Measurements from ENCODE around the gene SMPD4. TPM values are rescaled to one million over a fixed set of nuclear protein-coding genes. Genes with fewer than 3 reads are reported as not detected.
"Not testable (repeated sequence)": the region's sequence is repeated elsewhere in the genome, so short reads cannot be mapped to it uniquely, and the experiment has no call there.

SMPD4 gene
- total RNA-seq, 1 donor from 2014 or later, result 29.6 TPM

DNA sequence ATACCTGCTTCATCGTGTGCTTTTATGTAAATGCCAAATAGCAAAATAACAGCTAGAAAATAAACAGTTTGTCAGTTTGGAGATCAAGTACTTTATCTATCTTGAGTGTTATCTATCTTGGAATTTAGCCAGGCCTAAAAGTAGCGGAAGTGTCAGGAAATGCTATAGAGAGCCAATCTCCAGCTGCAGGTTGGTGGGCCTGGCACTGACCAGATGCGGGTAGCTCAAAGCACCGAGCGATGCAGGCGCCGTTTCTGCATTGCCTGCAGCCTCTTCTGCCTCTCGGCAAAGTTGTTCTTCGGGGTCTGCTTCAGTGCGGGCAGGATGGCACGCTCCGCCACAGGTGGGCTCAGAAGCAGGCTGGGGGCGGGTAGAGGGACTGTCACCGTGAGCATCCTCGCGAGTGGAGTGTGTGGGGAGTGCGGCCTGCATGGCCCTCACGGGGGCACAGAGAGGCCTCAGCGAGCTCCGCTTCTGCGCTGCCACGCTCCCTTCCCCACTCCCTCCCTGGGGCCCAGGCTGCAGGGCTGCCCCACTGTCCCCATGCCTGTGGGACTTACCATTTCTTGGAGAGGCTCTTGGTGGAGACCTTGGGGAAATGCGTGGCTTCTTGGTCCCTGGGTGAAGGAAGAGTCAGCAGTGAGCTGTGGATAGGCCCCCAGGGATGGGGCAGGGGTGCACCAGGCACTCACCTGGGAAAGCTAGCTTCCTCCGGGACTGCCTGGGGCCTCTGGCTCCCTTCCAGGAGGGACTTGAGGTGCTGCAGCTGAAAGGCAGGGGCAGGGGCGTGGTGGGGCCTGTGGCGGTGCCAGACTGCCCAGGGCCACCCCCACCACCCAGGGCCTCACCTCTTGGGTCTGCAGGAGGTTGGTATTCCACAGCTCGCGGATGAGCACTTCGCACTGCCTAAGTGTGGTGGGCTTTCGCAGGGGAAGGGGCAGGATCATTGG lies 41.8 kb downstream of the SMPD4 start:
- DNase-seq (ENCODE audit: low read depth), result not testable (repeated sequence)

DNA sequence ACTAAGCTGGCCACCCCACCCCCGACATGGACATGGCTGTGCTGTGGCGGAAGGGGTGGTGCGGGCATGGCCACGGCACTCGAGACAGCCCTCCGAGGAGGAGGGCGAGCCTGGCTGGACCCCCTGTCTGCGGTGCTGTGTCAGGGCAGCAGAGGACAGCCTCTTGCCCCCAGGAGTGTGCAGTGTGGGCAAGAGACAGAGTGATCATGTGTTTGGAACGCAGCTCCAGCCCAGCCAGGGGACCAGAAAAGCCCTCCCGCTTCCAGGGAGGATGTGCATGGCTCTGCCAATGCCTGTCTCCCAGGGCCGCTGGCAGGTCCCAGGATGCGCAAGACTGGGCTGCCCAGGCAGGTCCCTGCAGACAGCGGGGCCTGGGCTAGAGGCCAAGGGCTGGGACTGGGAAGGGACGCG lies 42.6 kb downstream of the SMPD4 start:
- not testable (repeated sequence) for DNase-seq (ENCODE audit: low read depth)

DNA sequence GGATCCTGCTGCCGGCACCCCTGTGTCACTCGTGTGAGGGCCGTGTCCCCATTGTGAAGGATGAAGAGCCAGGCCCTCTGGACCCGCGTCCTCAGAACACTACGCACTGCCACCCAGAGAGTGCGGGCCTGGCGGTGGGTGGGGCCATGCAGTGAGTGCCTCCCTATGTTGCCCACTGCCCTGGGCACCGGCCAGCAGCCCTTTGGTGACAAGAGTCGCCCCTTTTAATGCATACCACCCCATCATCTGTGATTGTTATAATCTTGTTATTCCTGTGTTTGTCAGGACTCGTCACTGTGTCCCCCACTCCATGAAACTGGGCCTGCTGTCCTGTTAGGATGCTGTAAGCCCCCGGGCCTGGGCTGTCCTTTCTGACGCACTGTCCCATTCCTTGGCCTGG lies 43.1 kb downstream of the SMPD4 start:
- not testable (repeated sequence) for DNase-seq (ENCODE audit: low read depth)

DNA sequence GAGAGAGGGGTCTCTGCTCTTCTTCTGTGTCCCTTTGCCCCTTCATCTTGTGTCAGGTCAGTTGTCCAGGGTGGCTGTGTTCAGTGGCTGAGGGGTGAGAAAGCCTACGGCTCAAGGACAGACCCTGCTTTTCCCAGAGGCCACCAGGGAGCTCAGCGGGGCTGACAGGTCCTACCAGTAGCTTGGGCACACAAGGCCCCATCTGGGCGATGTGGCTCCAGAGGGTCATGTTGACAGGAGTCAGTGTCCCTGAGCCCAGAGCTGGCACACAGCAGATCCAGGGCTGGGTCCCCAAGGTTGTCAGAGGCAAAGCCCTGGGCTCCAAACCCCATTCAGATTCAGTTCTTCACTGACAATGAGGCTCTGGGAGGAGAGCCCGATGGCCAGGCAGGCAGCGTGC lies 44.3 kb downstream of the SMPD4 start:
- not testable (repeated sequence) for DNase-seq (ENCODE audit: low read depth)

DNA sequence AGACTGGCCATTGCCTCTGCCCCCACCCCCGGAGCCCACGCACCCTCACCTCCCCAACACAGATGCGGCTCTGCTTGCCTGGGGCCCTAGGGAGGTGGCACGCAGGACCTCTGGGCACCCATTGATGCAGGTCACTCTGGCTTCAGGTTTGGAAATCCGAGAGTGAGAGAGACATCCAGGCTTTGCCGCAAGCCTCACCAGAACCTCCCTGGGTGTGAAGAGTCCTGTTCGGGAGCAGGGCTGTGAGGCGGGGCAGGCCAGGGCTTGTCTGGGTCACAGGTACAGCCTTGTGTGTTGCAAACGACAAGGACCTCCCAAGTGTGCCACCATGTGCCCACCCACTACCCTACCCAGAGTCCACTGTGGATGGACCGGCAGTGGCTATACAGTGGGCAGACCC lies 44.9 kb downstream of the SMPD4 start:
- DNase-seq (ENCODE audit: low read depth), result not testable (repeated sequence)

DNA sequence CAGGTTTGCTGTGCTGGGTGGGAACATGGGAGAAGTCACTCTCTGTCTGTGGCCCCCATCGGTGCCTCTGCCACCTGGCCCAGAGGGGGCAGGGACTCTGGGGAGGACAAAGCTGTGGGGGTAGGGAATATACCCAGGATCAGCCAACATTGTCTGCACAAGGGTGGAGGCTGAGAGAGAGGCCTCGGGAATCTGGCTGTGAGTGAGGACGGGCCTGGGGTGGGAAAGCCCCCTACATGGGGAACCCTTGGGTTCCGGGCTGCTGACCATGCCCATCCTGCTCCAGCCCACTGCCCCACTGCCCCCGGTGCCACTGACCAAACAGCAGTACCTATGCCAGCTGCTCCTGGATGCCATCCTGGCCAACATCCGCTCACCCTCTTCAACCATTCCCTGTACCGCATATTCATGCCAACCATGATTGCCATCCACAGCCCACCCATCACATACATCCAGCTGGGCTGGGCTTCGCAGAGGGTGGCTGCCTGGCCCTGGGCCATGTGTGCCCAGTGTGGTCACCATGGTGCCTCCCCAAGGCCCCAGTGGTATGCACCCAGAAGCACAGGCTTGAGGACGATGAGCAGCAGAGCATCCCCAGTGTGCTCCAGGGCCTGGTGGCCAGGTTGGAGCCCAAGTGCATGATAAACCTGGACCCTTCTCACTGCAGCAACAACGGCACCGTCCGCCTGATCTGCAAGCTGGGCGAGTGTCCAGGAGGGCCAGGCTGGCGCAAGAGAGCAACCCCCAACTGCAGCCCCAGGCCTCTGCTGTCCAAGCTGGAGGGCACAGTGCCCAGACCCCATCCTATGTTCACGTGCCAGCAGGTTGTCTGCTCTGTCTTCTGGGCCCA lies 45.5 kb downstream of the SMPD4 start:
- DNase-seq (ENCODE audit: low read depth), result no peak

DNA sequence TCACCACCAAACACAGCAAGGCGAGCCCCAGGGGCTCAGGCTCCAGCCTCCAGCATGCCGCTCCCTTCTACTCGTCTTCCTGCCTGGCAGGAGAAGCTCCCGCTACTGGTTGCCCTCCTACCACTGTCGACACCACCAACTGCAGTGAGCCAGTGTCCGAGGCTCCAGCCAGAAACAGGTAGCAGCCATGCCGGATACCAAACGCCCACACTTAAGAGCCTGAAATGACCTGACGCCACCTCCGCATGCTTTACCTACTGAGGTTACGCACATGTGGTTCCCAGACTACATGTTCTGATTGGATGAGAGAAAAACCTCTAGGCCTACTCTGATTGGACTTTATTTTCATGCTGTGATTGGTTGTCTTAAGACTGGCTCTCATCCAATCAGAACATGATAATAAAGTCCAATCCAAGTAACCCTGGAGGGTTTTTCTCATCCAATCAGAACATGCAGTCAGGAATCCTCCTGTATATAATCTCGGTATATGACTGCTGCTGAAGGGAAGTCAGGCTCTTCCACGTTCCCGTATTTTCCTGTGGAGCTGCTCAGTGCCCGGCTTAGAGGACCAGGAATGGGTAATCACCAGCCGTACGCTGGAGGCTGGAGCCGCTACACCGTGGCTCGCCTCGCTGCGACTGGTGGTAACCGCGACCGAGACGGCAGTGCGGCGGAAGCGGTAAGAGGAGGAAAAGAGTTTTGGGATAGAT lies 52.1 kb downstream of the SMPD4 start, which contains the start of gene POTEF:
Gene POTEF, minus strand, starts transcription at position 103 of the 710 bp plus-strand sequence. CDS start 8,707 bp downstream, outside the sequence.
- not testable (repeated sequence) for DNase-seq (ENCODE audit: low read depth)

DNA sequence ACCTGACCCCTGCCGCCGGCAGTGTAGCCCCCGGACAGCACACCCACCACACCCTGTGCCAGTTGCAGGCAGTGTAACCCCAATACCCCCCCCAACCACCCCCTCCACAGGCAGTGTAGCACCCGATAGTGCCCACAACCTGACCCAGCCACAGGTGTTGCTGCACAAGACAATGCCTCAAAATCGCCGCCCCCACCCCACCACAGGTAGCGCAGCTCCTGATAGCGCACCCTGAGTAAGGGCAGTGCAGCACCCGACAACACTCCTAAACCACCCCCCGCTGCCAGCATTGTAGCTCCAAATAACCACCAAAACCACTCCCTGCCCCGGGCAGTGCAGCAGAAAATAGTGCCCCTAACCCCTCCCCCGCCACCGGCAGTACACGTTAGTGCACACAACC lies 52.9 kb downstream of the SMPD4 start:
- not testable (repeated sequence) for DNase-seq (ENCODE audit: low read depth)

DNA sequence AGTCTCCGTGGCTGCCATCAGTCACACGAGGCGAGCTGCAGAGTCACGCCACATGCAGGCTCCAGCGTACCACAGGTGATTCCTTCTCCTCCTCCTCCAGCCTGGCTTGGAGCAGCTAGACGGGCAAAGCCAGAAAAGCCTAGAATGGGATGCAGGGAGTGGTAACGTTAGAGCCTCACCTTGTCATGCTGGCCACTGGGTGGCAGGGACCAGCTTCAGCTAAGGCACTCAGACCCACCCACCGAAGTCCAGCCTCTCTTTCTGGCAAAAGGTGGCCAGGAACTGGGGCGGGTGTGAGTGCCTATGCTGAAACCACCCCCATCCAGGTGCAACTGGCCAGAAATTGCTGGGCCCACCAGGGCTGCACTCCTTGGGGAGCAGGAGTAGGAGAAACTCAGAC lies 53.7 kb downstream of the SMPD4 start:
- not testable (repeated sequence) for DNase-seq (ENCODE audit: low read depth)

DNA sequence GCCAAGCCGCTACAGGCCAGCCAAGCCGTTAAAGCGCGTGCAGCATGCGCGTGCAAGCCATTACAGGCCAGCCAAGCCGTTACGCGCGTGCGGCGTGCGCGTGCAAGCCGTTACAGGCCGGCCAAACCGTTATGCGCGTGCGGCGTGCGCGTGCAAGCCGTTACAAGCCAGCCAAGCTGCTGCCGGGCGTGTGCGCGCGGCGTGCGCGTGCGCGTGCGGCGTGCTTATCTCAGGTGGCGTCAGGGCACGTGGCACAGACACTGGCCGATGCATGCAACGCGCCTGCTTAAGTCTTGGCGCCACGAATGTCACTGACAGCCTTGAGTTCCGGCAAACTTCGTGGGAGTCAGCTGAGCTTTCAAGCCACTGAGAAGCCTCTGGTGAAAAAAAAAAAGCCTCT lies 60.5 kb downstream of the SMPD4 start:
- not testable (repeated sequence) for DNase-seq (ENCODE audit: low read depth)

DNA sequence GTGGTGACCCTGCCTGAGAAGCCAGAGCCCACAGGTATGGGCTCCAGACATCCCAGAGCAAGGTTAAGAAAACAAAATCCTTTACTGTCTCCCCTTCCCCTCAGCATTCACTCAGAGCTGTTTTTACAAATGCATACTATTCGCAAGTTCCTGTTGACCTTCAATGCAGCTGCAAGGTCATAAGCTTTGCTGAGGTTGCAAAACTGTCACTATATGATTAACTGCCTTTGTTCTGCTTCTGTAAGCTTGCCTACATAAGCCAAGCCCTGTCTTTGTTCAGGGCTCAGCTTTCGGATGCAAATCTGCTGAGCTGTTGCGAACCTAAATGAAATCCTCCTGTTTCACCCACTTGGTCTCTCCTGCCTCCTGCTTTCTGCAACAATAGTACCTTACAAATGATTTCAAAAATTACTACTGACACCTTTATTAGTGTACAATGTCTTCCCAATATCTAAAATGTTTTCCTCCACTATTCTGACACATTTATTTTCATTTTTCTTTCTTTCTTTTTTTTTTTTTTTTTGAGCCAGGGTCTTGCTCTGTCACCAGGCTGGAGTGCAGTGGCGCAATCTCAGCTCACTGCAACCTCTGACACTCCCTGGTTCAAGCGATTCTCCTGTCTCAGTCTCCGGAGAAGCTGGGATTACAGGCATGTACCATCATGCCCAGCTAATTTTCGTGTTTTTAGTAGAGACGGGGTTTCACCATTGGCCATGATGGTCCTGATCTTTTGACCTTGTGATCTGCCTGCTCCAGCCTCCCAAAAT lies 78.6 kb downstream of the SMPD4 start:
- not testable (repeated sequence) for DNase-seq (ENCODE audit: low read depth)

Other genes starting within 250 kb of the SMPD4 start
- not detected in 2 replicates for gene RAB6C, start 201.9 kb downstream of the SMPD4 start, total RNA-seq
- gene POTEF, start 52.4 kb downstream of the SMPD4 start, total RNA-seq, result not detected in 2 replicates
- gene CCDC74B, start 36.5 kb downstream of the SMPD4 start, total RNA-seq, result 0.87 and 7.2 TPM in 2 replicates
- gene MZT2B, start 660 bp upstream of the SMPD4 start, total RNA-seq, result 59.8 and 179 TPM in 2 replicates
- gene TUBA3E, start 16.8 kb upstream of the SMPD4 start, total RNA-seq, result not detected in 2 replicates
- gene IMP4, start 161.3 kb upstream of the SMPD4 start, total RNA-seq, result 96.5 and 102 TPM in 2 replicates
- gene PTPN18, start 174.5 kb upstream of the SMPD4 start, total RNA-seq, result 9.2 and 32.4 TPM in 2 replicates